OCI-LY1 (cell line): ENCODE measurements around the gene GHRH.

Source experiments
- H2AFZ ChIP-seq: fragments of 200-600 bp; sonication (generic), shearing (Covaris generic); 2 replicates; pipeline ENCODE4 v1.6.0; 2014; ENCODE audit warnings: antibody characterized with exemption, mild to moderate bottlenecking, low read length
- H3F3A ChIP-seq: fragments of 200-600 bp; sonication (generic), shearing (Covaris generic); 2 replicates; pipeline ENCODE4 v1.6.0; 2014; ENCODE audit warnings: mild to moderate bottlenecking, antibody characterized with exemption, low read length, moderate library complexity; ENCODE audit not compliant: insufficient read depth
- H3K27ac ChIP-seq: fragments of 200-600 bp; sonication (generic); 2 replicates; pipeline ENCODE4 v1.5.1; 2014; ENCODE audit warnings: low read length, mixed run types, mild to moderate bottlenecking, low read depth; ENCODE audit not compliant: poor library complexity, severe bottlenecking
- H3K27me3 ChIP-seq: fragments of 200-600 bp; sonication (generic); 2 replicates; pipeline ENCODE4 v1.6.0; 2014; ENCODE audit warnings: antibody characterized with exemption, mild to moderate bottlenecking, low read length, moderate library complexity; ENCODE audit not compliant: insufficient read depth
- H3K36me3 ChIP-seq: fragments of 200-600 bp; sonication (generic); 2 replicates; pipeline ENCODE4 v1.6.1; 2014; ENCODE audit warnings: mild to moderate bottlenecking, antibody characterized with exemption, low read length, moderate library complexity, mixed read lengths; ENCODE audit not compliant: insufficient read depth
- H3K4me1 ChIP-seq: fragments of 200-600 bp; sonication (generic); 2 replicates; pipeline ENCODE4 v1.5.1; 2014; ENCODE audit warnings: mild to moderate bottlenecking, low read length, moderate library complexity; ENCODE audit not compliant: insufficient read depth, severe bottlenecking
- H3K4me2 ChIP-seq: fragments of 200-600 bp; sonication (generic), shearing (Covaris generic); 2 replicates; pipeline ENCODE4 v1.6.1; 2014; ENCODE audit warnings: low read length
- H3K4me3 ChIP-seq: fragments of 200-600 bp; sonication (generic); 2 replicates; pipeline ENCODE4 v1.5.1; 2014; ENCODE audit warnings: low read length, low read depth, mild to moderate bottlenecking, mixed read lengths; ENCODE audit not compliant: poor library complexity, severe bottlenecking
- H3K79me2 ChIP-seq: fragments of 200-600 bp; shearing (Covaris generic); 2 replicates; pipeline ENCODE4 v1.6.1; 2016; ENCODE audit warnings: mixed run types, low read length, mixed read lengths; ENCODE audit not compliant: insufficient read depth
- H3K9ac ChIP-seq: fragments of 200-600 bp; sonication (generic), shearing (Covaris generic); 2 replicates; pipeline ENCODE4 v1.6.1; 2014; ENCODE audit warnings: mild to moderate bottlenecking, low read length, mixed read lengths
- H3K9me2 ChIP-seq: fragments of 200-600 bp; sonication (generic), shearing (Covaris generic); 2 replicates; pipeline ENCODE4 v1.6.1; 2014; ENCODE audit warnings: low read depth, mild to moderate bottlenecking, low read length, mixed read lengths
- H3K9me3 ChIP-seq: fragments of 200-600 bp; shearing (Covaris generic); 2 replicates; pipeline ENCODE4 v1.6.1; 2014; ENCODE audit warnings: low read length, mixed read lengths
- H4K20me1 ChIP-seq: fragments of 200-600 bp; sonication (generic), shearing (Covaris generic); 2 replicates; pipeline ENCODE4 v1.6.0; 2016; ENCODE audit warnings: mild to moderate bottlenecking, low read length; ENCODE audit not compliant: insufficient read depth
- EZH2 ChIP-seq: fragments of 200-600 bp; sonication (generic), shearing (Covaris generic); IDR thresholded peaks from 2 replicates; pipeline ENCODE4 v1.8.0; 2017; ENCODE audit warnings: borderline replicate concordance, mixed run types, mild to moderate bottlenecking, antibody characterized with exemption, low read length, moderate library complexity, mixed read lengths
- TF ChIP-seq, protein P1 (sequence below): fragments of 200-600 bp; sonication (generic), shearing (Covaris generic); IDR thresholded peaks from 2 replicates; pipeline ENCODE4 v1.5.1; 2017; ENCODE audit warnings: mild to moderate bottlenecking, antibody characterized with exemption, low read length, moderate library complexity, mixed read lengths

The GHRH gene

DNA sequence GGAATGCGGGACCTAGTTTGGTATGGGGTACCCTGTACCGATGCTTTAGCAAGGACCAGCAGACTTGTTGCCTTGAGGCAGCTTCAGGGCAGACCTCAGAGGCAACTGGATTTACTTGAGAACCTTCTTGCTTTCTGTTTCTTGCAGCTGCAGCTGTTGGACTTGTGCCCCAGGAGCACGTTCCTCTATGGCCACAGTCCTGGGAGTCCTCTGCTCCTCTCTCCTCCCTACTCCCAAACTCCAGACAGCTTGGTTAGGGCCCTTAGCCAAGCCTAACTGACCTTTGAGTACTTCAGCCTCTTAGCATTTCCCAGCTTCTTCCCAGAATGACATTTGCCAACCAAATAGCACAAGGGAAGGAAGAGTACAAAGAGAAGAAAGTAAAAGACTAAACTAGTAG is 34.7 kb downstream of the GHRH start:
- no peaks in the 10 kb centered on the region for H3K4me1 ChIP-seq
- H3K79me2 ChIP-seq: no peaks in the 10 kb centered on the region
- no peaks in the 10 kb centered on the region for H3F3A ChIP-seq
- no peak overlapping the region for H3K27ac ChIP-seq
- no peak overlapping the region for H3K9ac ChIP-seq
- H3K9me3 ChIP-seq: no peaks in the 10 kb centered on the region
- no peaks in the 10 kb centered on the region for H4K20me1 ChIP-seq
- no peak overlapping the region for H3K4me2 ChIP-seq
- peaks cover 100% of the 10 kb centered on the region for H3K36me3 ChIP-seq
- TF ChIP-seq EZH2: no peak
- TF ChIP-seq, protein P1, sequence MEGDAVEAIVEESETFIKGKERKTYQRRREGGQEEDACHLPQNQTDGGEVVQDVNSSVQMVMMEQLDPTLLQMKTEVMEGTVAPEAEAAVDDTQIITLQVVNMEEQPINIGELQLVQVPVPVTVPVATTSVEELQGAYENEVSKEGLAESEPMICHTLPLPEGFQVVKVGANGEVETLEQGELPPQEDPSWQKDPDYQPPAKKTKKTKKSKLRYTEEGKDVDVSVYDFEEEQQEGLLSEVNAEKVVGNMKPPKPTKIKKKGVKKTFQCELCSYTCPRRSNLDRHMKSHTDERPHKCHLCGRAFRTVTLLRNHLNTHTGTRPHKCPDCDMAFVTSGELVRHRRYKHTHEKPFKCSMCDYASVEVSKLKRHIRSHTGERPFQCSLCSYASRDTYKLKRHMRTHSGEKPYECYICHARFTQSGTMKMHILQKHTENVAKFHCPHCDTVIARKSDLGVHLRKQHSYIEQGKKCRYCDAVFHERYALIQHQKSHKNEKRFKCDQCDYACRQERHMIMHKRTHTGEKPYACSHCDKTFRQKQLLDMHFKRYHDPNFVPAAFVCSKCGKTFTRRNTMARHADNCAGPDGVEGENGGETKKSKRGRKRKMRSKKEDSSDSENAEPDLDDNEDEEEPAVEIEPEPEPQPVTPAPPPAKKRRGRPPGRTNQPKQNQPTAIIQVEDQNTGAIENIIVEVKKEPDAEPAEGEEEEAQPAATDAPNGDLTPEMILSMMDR: no peak
- no peak overlapping the region for H3K4me3 ChIP-seq
- H3K9me2 ChIP-seq: no peaks in the 10 kb centered on the region
- H3K27me3 ChIP-seq: no peaks in the 10 kb centered on the region
- no peak overlapping the region for H2AFZ ChIP-seq

DNA sequence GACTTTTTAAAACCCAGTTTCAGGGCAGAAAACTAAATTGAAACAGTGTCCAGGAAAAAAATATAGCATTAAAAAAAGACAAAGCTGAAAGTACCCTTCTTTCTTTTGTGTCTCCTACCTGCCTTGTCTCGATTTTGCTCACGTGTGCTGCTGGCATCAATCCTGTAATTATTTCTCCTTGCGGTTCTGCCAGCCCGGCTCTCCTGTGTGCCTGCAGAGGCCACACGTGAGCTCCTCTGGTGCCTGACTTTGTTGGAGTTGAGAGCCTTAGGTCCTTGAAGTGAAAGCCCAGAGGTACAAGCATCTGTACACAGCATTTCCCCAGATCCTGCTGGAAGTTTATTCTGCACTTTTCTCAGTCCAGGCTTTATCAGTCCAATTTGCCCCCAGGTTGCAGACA is 36.5 kb downstream of the GHRH start:
- no peaks in the 10 kb centered on the region for H3K27me3 ChIP-seq
- H3K4me3 ChIP-seq: no peak overlapping the region
- no peaks in the 10 kb centered on the region for H3F3A ChIP-seq
- H2AFZ ChIP-seq: no peak overlapping the region
- H3K27ac ChIP-seq: no peak overlapping the region
- H3K4me2 ChIP-seq: no peak overlapping the region
- no peaks in the 10 kb centered on the region for H3K79me2 ChIP-seq
- H3K9me3 ChIP-seq: no peaks in the 10 kb centered on the region
- no peaks in the 10 kb centered on the region for H3K4me1 ChIP-seq
- H3K9me2 ChIP-seq: no peaks in the 10 kb centered on the region
- peaks cover 98% of the 10 kb centered on the region for H3K36me3 ChIP-seq
- no peaks in the 10 kb centered on the region for H4K20me1 ChIP-seq
- TF ChIP-seq, protein P1: no peak
- no peak for TF ChIP-seq EZH2
- no peak overlapping the region for H3K9ac ChIP-seq

- no peaks in the 10 kb centered on the region for H3K4me1 ChIP-seq
- H4K20me1 ChIP-seq: no peaks in the 10 kb centered on the region
- H3F3A ChIP-seq: no peaks in the 10 kb centered on the region
- no peaks in the 10 kb centered on the region for H3K27me3 ChIP-seq
- no peak overlapping the region for H3K27ac ChIP-seq
- TF ChIP-seq, protein P1: no peak
- no peak for TF ChIP-seq EZH2
- no peaks in the 10 kb centered on the region for H3K9me3 ChIP-seq
- no peak overlapping the region for H3K4me2 ChIP-seq
- H3K36me3 ChIP-seq: peaks cover 98% of the 10 kb centered on the region
- H2AFZ ChIP-seq: no peak overlapping the region
- no peaks in the 10 kb centered on the region for H3K9me2 ChIP-seq
- no peak overlapping the region for H3K9ac ChIP-seq
- no peak overlapping the region for H3K4me3 ChIP-seq
- 0 out of 2 replicates have a peak, but pooled peaks cover 4% of the 10 kb centered on the region for H3K79me2 ChIP-seq
Observed at GRCh38 chr20:37223053-37223452, 38.6 kb downstream of the GHRH start.
